HepG2 (cell line): ENCODE data around the gene HTRA2. TPM values are rescaled to one million over a fixed set of nuclear protein-coding genes. Genes with fewer than 3 reads are reported as not detected.

Experiments used
- ARNTL ChIP-seq: sonication (generic); formaldehyde crosslinking; IDR thresholded peaks from 2 replicates; pipeline ENCODE4 v1.4.0; 2020; ENCODE audit warnings: mild to moderate bottlenecking, missing genetic modification reagents
- ETS1 ChIP-seq: sonication (generic); formaldehyde crosslinking; IDR thresholded peaks from 2 replicates; pipeline ENCODE4 v1.4.0; 2020; ENCODE audit warnings: missing genetic modification reagents
- HNF4G ChIP-seq, 2 experiments: sonication (generic) in 1 of 2; formaldehyde crosslinking in 1 of 2; IDR thresholded peaks; 2 replicates each; pipeline versions ENCODE4 v1.4.0 to v1.6.1; 2011 to 2020; ENCODE audit warnings: borderline replicate concordance in 2 of 2, low read depth in 2 of 2, mild to moderate bottlenecking in 2 of 2, low read length in 1 of 2, missing genetic modification reagents in 1 of 2, moderate library complexity in 1 of 2
- ISX ChIP-seq: sonication (generic); formaldehyde crosslinking; conservative IDR thresholded peaks from 2 replicates; pipeline ENCODE4 v1.5.0; 2020; ENCODE audit warnings: missing genetic modification reagents
- JUNB ChIP-seq: sonication (generic); formaldehyde crosslinking; IDR thresholded peaks from 2 replicates; pipeline ENCODE4 v1.8.0; 2022; ENCODE audit warnings: missing genetic modification reagents, mild to moderate bottlenecking, borderline replicate concordance
- KAT8 ChIP-seq: IDR thresholded peaks from 2 replicates; pipeline ENCODE4 v1.6.1; 2016; ENCODE audit warnings: missing genetic modification reagents, missing compliant biosample characterization
- NFATC3 ChIP-seq: sonication (generic); formaldehyde crosslinking; IDR thresholded peaks from 2 replicates; pipeline ENCODE4 v1.5.1; 2020; ENCODE audit warnings: mild to moderate bottlenecking, missing genetic modification reagents
- NFRKB ChIP-seq: fragments of 450-650 bp; IDR thresholded peaks from 2 replicates; pipeline ENCODE4 v1.6.1; 2017
- SIN3A ChIP-seq: IDR thresholded peaks from 2 replicates; pipeline ENCODE4 v1.6.1; 2011; ENCODE audit warnings: low read depth, mild to moderate bottlenecking, control low read depth, low read length, borderline replicate concordance
- STAT5B ChIP-seq: sonication (generic); formaldehyde crosslinking; IDR thresholded peaks from 2 replicates; pipeline ENCODE4 v1.4.0; 2020; ENCODE audit warnings: missing genetic modification reagents
- TEAD2 ChIP-seq: sonication (generic); formaldehyde crosslinking; IDR thresholded peaks from 2 replicates; pipeline ENCODE4 v1.9.0; 2021; ENCODE audit warnings: missing genetic modification reagents
- ZBTB25 ChIP-seq: IDR thresholded peaks from 2 replicates; pipeline ENCODE4 v1.6.1; 2018; ENCODE audit warnings: missing genetic modification reagents
- ZGPAT ChIP-seq: IDR thresholded peaks from 2 replicates; pipeline ENCODE4 v1.6.1; 2016; ENCODE audit warnings: mild to moderate bottlenecking
- ZNF12 ChIP-seq: sonication (generic); formaldehyde crosslinking; IDR thresholded peaks from 2 replicates; pipeline ENCODE4 v1.5.0; 2020; ENCODE audit warnings: missing genetic modification reagents
- ZNF331 ChIP-seq: sonication (generic); formaldehyde crosslinking; IDR thresholded peaks from 2 replicates; pipeline ENCODE4 v1.4.0; 2020; ENCODE audit warnings: missing genetic modification reagents
- polyA plus RNA-seq, 8 experiments: library from polyadenylated mRNA; depleted of rRNA in 3 of 8; stranded (reverse) in 7 of 8; unstranded in 1 of 8; fragments of >200 nt; fragmentation: Illumina TruSeq in 4 of 8; extraction: Trizol in 4 of 8; gene quantifications; 2 replicates each; pipeline versions ENCODE4 v1.2.1 to v1.2.3, GENCODE V29; 2011 to 2016; ENCODE audit warnings: low read depth in 4 of 8, missing spikeins in 1 of 8, mixed read lengths in 1 of 8; ENCODE audit not compliant: insufficient read depth in 1 of 8
- total RNA-seq, 5 experiments: library from RNA; depleted of rRNA; stranded (reverse); fragments of >200 nt; fragmentation: Illumina TruSeq; extraction: Trizol; gene quantifications; 2 replicates each; pipeline ENCODE4 v1.2.3, GENCODE V29; 2016; ENCODE audit warnings: low read depth in 1 of 5
- TF ChIP-seq, protein P1 (sequence below): conservative IDR thresholded peaks from 2 replicates; pipeline ENCODE4 v1.6.1; 2018; ENCODE audit warnings: missing genetic modification reagents
- TF ChIP-seq, protein P2 (sequence below): sonication (generic); formaldehyde crosslinking; IDR thresholded peaks from 2 replicates; pipeline ENCODE4 v1.9.0; 2021; ENCODE audit warnings: mild to moderate bottlenecking, missing genetic modification reagents

HTRA2 gene
- total and polyA plus RNA-seq, 2 of the 13 experiments (the other 11 are each of a cell fraction or from before 2014, with no cell fraction given), result 47.7 to 50.3 TPM

DNA sequence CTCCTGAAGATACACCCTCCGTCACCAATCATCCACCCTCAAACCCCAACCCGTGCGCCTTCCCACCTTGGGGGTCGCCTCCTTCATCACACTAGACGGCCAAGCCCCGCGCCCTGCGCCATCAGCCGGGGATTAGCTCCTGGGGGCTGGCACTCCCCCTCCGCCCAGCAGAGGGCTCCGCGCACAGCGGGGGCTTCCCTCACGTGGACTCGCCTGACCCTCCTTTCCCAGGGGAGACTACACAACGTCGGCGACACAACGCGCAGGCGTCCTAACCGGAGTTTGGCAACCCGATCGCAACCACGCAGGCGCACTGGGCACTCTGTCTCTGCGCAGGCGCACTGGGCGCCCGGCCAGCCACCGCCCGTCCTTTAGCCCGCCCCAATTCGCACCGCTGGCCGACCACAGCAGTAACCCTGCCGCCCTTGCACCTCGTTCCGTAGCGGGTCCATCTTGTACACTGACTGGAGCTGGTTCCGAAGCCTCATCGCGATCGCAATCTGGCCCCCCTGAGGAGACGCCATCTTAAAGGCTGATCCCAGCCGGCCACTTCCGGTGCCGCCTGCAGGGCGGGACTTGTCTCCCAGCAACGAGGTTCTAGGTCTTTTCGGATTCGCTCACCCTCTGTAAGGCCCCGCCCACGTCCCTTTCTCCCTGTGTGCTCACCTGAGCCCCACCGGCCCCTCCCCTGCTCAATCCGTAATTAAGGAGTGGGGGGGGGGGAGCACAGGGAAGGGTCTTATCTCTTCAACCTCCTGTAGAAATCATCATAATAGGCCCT lies 22.4 kb upstream of the HTRA2 start, which contains the start of gene PCGF1 (continued):
- TF ChIP-seq HNF4G (IDR thresholded peaks at IDR 0.05; ENCODE audit: borderline replicate concordance, low read depth, low read length), result 0 out of 2 replicates have a peak, but pooled peaks have one; percentile 15
- TF ChIP-seq HNF4G (CRISPR knock-in tag; IDR thresholded peaks at IDR 0.05; ENCODE audit: borderline replicate concordance, low read depth), result peak; percentile 61
- TF ChIP-seq, protein P1, sequence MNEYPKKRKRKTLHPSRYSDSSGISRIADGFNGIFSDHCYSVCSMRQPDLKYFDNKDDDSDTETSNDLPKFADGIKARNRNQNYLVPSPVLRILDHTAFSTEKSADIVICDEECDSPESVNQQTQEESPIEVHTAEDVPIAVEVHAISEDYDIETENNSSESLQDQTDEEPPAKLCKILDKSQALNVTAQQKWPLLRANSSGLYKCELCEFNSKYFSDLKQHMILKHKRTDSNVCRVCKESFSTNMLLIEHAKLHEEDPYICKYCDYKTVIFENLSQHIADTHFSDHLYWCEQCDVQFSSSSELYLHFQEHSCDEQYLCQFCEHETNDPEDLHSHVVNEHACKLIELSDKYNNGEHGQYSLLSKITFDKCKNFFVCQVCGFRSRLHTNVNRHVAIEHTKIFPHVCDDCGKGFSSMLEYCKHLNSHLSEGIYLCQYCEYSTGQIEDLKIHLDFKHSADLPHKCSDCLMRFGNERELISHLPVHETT (CRISPR knock-in tag), result no peak; the same call in 1 of the 2 replicates
- TF ChIP-seq, protein P2, sequence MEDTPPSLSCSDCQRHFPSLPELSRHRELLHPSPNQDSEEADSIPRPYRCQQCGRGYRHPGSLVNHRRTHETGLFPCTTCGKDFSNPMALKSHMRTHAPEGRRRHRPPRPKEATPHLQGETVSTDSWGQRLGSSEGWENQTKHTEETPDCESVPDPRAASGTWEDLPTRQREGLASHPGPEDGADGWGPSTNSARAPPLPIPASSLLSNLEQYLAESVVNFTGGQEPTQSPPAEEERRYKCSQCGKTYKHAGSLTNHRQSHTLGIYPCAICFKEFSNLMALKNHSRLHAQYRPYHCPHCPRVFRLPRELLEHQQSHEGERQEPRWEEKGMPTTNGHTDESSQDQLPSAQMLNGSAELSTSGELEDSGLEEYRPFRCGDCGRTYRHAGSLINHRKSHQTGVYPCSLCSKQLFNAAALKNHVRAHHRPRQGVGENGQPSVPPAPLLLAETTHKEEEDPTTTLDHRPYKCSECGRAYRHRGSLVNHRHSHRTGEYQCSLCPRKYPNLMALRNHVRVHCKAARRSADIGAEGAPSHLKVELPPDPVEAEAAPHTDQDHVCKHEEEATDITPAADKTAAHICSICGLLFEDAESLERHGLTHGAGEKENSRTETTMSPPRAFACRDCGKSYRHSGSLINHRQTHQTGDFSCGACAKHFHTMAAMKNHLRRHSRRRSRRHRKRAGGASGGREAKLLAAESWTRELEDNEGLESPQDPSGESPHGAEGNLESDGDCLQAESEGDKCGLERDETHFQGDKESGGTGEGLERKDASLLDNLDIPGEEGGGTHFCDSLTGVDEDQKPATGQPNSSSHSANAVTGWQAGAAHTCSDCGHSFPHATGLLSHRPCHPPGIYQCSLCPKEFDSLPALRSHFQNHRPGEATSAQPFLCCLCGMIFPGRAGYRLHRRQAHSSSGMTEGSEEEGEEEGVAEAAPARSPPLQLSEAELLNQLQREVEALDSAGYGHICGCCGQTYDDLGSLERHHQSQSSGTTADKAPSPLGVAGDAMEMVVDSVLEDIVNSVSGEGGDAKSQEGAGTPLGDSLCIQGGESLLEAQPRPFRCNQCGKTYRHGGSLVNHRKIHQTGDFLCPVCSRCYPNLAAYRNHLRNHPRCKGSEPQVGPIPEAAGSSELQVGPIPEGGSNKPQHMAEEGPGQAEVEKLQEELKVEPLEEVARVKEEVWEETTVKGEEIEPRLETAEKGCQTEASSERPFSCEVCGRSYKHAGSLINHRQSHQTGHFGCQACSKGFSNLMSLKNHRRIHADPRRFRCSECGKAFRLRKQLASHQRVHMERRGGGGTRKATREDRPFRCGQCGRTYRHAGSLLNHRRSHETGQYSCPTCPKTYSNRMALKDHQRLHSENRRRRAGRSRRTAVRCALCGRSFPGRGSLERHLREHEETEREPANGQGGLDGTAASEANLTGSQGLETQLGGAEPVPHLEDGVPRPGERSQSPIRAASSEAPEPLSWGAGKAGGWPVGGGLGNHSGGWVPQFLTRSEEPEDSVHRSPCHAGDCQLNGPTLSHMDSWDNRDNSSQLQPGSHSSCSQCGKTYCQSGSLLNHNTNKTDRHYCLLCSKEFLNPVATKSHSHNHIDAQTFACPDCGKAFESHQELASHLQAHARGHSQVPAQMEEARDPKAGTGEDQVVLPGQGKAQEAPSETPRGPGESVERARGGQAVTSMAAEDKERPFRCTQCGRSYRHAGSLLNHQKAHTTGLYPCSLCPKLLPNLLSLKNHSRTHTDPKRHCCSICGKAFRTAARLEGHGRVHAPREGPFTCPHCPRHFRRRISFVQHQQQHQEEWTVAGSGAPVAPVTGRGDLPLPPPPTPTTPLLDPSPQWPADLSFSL (CRISPR knock-in tag), result peak; percentile 90
- no peak for TF ChIP-seq NFATC3 (CRISPR knock-in tag)
- no peak for TF ChIP-seq ETS1 (CRISPR knock-in tag)
- TF ChIP-seq ZNF12, result peak; percentile 3; the same call in 1 of the 2 replicates
- TF ChIP-seq KAT8 (CRISPR knock-in tag), result peak; percentile 94
- TF ChIP-seq ARNTL (CRISPR knock-in tag), result peak; percentile 99
- TF ChIP-seq SIN3A, result 0 out of 2 replicates have a peak, but pooled peaks have one; percentile 15
- no peak; the same call in 1 of the 2 replicates for TF ChIP-seq STAT5B (CRISPR knock-in tag)
- no peak for TF ChIP-seq JUNB
- TF ChIP-seq TEAD2 (CRISPR knock-in tag), result no peak
- TF ChIP-seq ISX, result no peak
- TF ChIP-seq ZNF331 (CRISPR knock-in tag), result peak; percentile 87
- peak; percentile 78; the same call in 1 of the 2 replicates for TF ChIP-seq ZBTB25 (CRISPR knock-in tag)
- TF ChIP-seq NFRKB, result peak; percentile 71; the same call in 1 of the 2 replicates
- TF ChIP-seq ZGPAT (CRISPR knock-in tag), result peak; percentile 84
